Measurements from ENCODE around the gene RXRA. TPM values are rescaled to one million over a fixed set of nuclear protein-coding genes. Genes with fewer than 3 reads are reported as not detected.

RXRA gene
- total RNA-seq, 1 donor from 2014 or later, result 33.4 TPM

DNA sequence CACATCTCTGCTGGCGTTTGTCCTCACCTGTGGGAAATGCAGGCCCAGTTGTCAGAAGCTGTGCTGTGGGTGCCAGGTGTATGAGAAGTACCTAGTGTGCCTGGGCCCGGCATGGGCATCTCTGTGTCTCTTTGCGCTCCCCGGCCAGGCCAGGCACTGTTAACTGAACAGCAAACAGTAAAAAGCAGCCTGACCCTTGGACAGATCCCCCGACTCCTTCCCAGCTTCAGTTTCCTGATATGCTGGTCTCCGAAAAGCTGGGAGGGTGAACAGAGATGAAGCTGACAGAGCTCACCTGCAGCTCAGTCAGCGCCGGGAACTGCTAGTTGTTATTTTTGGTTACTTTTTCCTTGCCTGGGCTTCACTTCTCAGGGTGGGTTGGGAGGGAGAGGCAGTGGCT, 28.9 kb downstream of the RXRA start:
- no peak overlapping the region for H3K27ac Mint-ChIP-seq (ENCODE audit: unreplicated experiment)
- no peaks in the 10 kb centered on the region for H3K9me3 Mint-ChIP-seq (ENCODE audit: unreplicated experiment)
- no peak overlapping the region for H3K9ac ChIP-seq (ENCODE audit: low read length)
- H3K4me3 ChIP-seq (ENCODE audit: insufficient read depth, low read depth, low read length), result no peak overlapping the region
- H2AFZ ChIP-seq (ENCODE audit: low read depth, low read length), result no peak overlapping the region
- no peaks in the 10 kb centered on the region for H3K36me3 ChIP-seq (ENCODE audit: insufficient read depth, low read length)
- peaks cover 7% of the 10 kb centered on the region for H3K4me1 Mint-ChIP-seq (ENCODE audit: low read depth, unreplicated experiment)
- FAIRE-seq (no peak), DNase-seq (ENCODE audit: low read depth) (no peak)
- no peak overlapping the region for H3K4me3 Mint-ChIP-seq (ENCODE audit: unreplicated experiment)
- H4K20me1 ChIP-seq (ENCODE audit: insufficient read depth, low read length), result peaks cover 99% of the 10 kb centered on the region
- H3K36me3 Mint-ChIP-seq (ENCODE audit: low read depth, unreplicated experiment), result no peaks in the 10 kb centered on the region
- no peak for TF ChIP-seq EZH2 (IDR thresholded peaks at IDR 0.05; ENCODE audit: insufficient read depth, low read length)
- TF ChIP-seq, protein P1, sequence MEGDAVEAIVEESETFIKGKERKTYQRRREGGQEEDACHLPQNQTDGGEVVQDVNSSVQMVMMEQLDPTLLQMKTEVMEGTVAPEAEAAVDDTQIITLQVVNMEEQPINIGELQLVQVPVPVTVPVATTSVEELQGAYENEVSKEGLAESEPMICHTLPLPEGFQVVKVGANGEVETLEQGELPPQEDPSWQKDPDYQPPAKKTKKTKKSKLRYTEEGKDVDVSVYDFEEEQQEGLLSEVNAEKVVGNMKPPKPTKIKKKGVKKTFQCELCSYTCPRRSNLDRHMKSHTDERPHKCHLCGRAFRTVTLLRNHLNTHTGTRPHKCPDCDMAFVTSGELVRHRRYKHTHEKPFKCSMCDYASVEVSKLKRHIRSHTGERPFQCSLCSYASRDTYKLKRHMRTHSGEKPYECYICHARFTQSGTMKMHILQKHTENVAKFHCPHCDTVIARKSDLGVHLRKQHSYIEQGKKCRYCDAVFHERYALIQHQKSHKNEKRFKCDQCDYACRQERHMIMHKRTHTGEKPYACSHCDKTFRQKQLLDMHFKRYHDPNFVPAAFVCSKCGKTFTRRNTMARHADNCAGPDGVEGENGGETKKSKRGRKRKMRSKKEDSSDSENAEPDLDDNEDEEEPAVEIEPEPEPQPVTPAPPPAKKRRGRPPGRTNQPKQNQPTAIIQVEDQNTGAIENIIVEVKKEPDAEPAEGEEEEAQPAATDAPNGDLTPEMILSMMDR (IDR thresholded peaks at IDR 0.05; ENCODE audit: insufficient read depth, low read depth, low read length), result no peak
- H3K27ac ChIP-seq (ENCODE audit: low read depth, low read length), result no peak overlapping the region
- H3K79me2 ChIP-seq (ENCODE audit: insufficient read depth, low read length), result peaks cover 90% of the 10 kb centered on the region
- H3K4me1 ChIP-seq (ENCODE audit: insufficient read depth, low read length), result no peaks in the 10 kb centered on the region
- no peak overlapping the region for H3K4me2 ChIP-seq (ENCODE audit: low read length)
- H3K9me3 ChIP-seq (ENCODE audit: insufficient read depth, low read depth, low read length), result no peaks in the 10 kb centered on the region
- H3K27me3 ChIP-seq (ENCODE audit: insufficient read depth, low read length), result no peaks in the 10 kb centered on the region
- no peaks in the 10 kb centered on the region for H3K27me3 Mint-ChIP-seq (ENCODE audit: low read depth, unreplicated experiment)

DNA sequence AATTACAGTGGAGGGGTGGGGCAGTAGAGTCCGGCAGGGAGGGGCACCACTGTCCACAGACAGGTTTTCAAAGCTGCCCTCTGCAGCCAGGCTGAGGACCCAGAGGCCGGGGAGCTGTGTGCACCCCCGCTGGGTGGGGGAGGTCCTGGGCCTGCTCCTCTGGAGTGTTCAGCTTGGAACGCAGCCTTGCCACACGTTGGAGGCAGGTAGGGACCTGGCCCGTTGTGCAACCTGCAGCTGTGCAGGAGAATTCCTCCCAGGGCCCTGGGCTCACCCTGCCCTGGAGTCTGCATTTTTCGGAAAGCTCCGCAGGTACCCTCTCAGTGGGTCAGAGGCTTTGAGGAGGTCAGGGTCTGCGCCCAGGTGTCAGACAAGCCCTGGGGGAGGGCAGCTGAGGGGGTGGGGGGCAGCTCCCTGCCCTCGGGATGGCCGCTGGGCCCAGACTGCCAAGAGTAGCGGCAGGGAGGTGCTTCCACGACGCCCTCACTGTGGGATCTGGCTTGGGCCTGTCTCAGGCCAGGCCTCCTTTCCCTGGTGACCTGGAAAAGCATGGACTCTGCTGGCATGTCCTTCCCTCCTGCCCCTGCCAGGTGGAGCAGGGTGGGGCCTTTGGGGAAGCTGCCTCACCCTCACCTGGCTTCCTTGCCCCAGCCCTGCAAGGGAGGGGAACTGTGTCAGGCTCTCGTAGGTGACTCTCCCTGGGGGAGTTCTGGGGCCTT, 29.5 kb downstream of the RXRA start:
- Histone ChIP-seq H2AFZ (ENCODE audit: low read depth, low read length) (no peak overlapping the region), H3K9ac (ENCODE audit: low read length) (no peak overlapping the region), H3K36me3 (ENCODE audit: insufficient read depth, low read length) (no peaks in the 10 kb centered on the region), H3K27me3 (ENCODE audit: insufficient read depth, low read length) (no peaks in the 10 kb centered on the region), H3K9me3 (ENCODE audit: insufficient read depth, low read depth, low read length) (no peaks in the 10 kb centered on the region), H3K27ac (ENCODE audit: low read depth, low read length) (no peak overlapping the region), H3K4me3 (ENCODE audit: insufficient read depth, low read depth, low read length) (no peak overlapping the region), H4K20me1 (ENCODE audit: insufficient read depth, low read length) (peaks cover 99% of the 10 kb centered on the region), H3K79me2 (ENCODE audit: insufficient read depth, low read length) (peaks cover 87% of the 10 kb centered on the region), H3K4me1 (ENCODE audit: insufficient read depth, low read length) (peaks cover 4% of the 10 kb centered on the region), H3K4me2 (ENCODE audit: low read length) (no peak overlapping the region)
- H3K36me3 Mint-ChIP-seq (ENCODE audit: low read depth, unreplicated experiment), result no peaks in the 10 kb centered on the region
- H3K27ac Mint-ChIP-seq (ENCODE audit: unreplicated experiment), result no peak overlapping the region
- FAIRE-seq (no peak), DNase-seq (ENCODE audit: low read depth) (no peak)
- H3K4me1 Mint-ChIP-seq (ENCODE audit: low read depth, unreplicated experiment), result peaks cover 7% of the 10 kb centered on the region
- H3K4me3 Mint-ChIP-seq (ENCODE audit: unreplicated experiment), result no peak overlapping the region
- no peaks in the 10 kb centered on the region for H3K27me3 Mint-ChIP-seq (ENCODE audit: low read depth, unreplicated experiment)
- no peak for TF ChIP-seq EZH2 (IDR thresholded peaks at IDR 0.05; ENCODE audit: insufficient read depth, low read length)
- TF ChIP-seq, protein P1 (IDR thresholded peaks at IDR 0.05; ENCODE audit: insufficient read depth, low read depth, low read length), result no peak
- H3K9me3 Mint-ChIP-seq (ENCODE audit: unreplicated experiment), result no peaks in the 10 kb centered on the region

All from astrocyte (in vitro differentiated cells and primary cell).